GM20000 (cell line): ENCODE data around the gene C9orf78.

ENCODE experiments used
- DNase-seq: peaks from one replicate; pipeline ENCODE4 v3.0.0; 2012; ENCODE audit warnings: low spot score
- CTCF ChIP-seq: IDR thresholded peaks from 2 replicates; pipeline ENCODE4 v1.5.1; 2012; ENCODE audit warnings: mild to moderate bottlenecking, control low read depth; ENCODE audit errors: extremely low read depth, missing control alignments

The C9orf78 gene

GRCh38 chr9:129854588-129855110 lies 19.6 kb upstream of the C9orf78 start:
- TF ChIP-seq CTCF = no peak
- DNase-seq = no peak

GRCh38 chr9:129853614-129854013 lies 18.5 kb upstream of the C9orf78 start:
- TF ChIP-seq CTCF = no peak
- DNase-seq = no peak

GRCh38 chr9:129852579-129852978 lies 17.5 kb upstream of the C9orf78 start:
- no peak for TF ChIP-seq CTCF
- DNase-seq = no peak

- no peak for DNase-seq
- TF ChIP-seq CTCF = no peak
Measured at GRCh38 chr9:129851821-129852220, 16.7 kb upstream of the C9orf78 start.

GRCh38 chr9:129850821-129851550 lies 15.9 kb upstream of the C9orf78 start:
- no peak for DNase-seq
- no peak for TF ChIP-seq CTCF

- DNase-seq = no peak
- no peak for TF ChIP-seq CTCF
Measured at GRCh38 chr9:129849901-129850300, 14.8 kb upstream of the C9orf78 start.

- no peak for DNase-seq
- no peak for TF ChIP-seq CTCF
Measured at GRCh38 chr9:129848712-129849441, 13.8 kb upstream of the C9orf78 start.
